ENCODE results near the gene MYH6.

GRCh38 chr14:23433457-23433856 is 25.4 kb upstream of the MYH6 start:
- TF ChIP-seq, protein P1, sequence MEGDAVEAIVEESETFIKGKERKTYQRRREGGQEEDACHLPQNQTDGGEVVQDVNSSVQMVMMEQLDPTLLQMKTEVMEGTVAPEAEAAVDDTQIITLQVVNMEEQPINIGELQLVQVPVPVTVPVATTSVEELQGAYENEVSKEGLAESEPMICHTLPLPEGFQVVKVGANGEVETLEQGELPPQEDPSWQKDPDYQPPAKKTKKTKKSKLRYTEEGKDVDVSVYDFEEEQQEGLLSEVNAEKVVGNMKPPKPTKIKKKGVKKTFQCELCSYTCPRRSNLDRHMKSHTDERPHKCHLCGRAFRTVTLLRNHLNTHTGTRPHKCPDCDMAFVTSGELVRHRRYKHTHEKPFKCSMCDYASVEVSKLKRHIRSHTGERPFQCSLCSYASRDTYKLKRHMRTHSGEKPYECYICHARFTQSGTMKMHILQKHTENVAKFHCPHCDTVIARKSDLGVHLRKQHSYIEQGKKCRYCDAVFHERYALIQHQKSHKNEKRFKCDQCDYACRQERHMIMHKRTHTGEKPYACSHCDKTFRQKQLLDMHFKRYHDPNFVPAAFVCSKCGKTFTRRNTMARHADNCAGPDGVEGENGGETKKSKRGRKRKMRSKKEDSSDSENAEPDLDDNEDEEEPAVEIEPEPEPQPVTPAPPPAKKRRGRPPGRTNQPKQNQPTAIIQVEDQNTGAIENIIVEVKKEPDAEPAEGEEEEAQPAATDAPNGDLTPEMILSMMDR (IDR thresholded peaks at IDR 0.05 in 4 of 5, conservative IDR thresholded peaks at IDR 0.05 in 1 of 5): no peak
- no peak for TF ChIP-seq POLR2A (IDR thresholded peaks at IDR 0.05)
